Hepatocyte (in vitro differentiated cells): ENCODE results near the gene SDSL. TPM values are rescaled to one million over a fixed set of nuclear protein-coding genes. Genes with fewer than 3 reads are reported as not detected.
A peak's percentile ranks its signal among the peaks of the same experiment; 100 is the strongest.

Experiments
- DNase-seq: peaks from one replicate; pipeline ENCODE4 v3.0.0-alpha.2; 2016; ENCODE audit warnings: low spot score
- H2AFZ ChIP-seq: fragments of 200-600 bp; sonication (generic); 2 replicates; pipeline ENCODE4 v1.6.0; 2016; ENCODE audit warnings: antibody characterized with exemption, mild to moderate bottlenecking
- H3K27ac ChIP-seq: fragments of 200-600 bp; sonication (generic); 2 replicates; pipeline ENCODE4 v1.5.1; 2016; ENCODE audit warnings: mild to moderate bottlenecking
- H3K27me3 ChIP-seq: fragments of 200-600 bp; sonication (generic); 2 replicates; pipeline ENCODE4 v1.6.1; 2016
- H3K36me3 ChIP-seq: fragments of 200-600 bp; sonication (generic); replicated peaks from 2 replicates; pipeline ENCODE4 v1.5.1; 2016; ENCODE audit warnings: low read depth; ENCODE audit not compliant: insufficient read depth
- H3K4me1 ChIP-seq: fragments of 200-600 bp; sonication (generic); 2 replicates; pipeline ENCODE4 v1.5.1; 2016; ENCODE audit warnings: mild to moderate bottlenecking, moderate library complexity; ENCODE audit not compliant: insufficient read depth
- H3K4me2 ChIP-seq: fragments of 200-600 bp; sonication (generic); 2 replicates; pipeline ENCODE4 v1.6.0; 2016
- H3K4me3 ChIP-seq: fragments of 200-600 bp; sonication (generic); 2 replicates; pipeline ENCODE4 v1.5.1; 2016; ENCODE audit warnings: mild to moderate bottlenecking
- H3K79me2 ChIP-seq: fragments of 200-600 bp; sonication (generic); 2 replicates; pipeline ENCODE4 v1.6.0; 2017; ENCODE audit warnings: mild to moderate bottlenecking
- H3K9me2 ChIP-seq: fragments of 200-600 bp; sonication (generic); replicated peaks from 2 replicates; pipeline ENCODE4 v1.6.0; 2017; ENCODE audit warnings: mild to moderate bottlenecking; ENCODE audit not compliant: insufficient read depth
- H3K9me3 ChIP-seq: fragments of 200-600 bp; sonication (generic); 2 replicates; pipeline ENCODE4 v1.5.1; 2016; ENCODE audit warnings: low read depth, mild to moderate bottlenecking
- H4K20me1 ChIP-seq: fragments of 200-600 bp; sonication (generic); 2 replicates; pipeline ENCODE4 v1.6.0; 2016; ENCODE audit warnings: mild to moderate bottlenecking; ENCODE audit not compliant: insufficient read depth, poor library complexity, severe bottlenecking
- CTCF ChIP-seq: fragments of 200-600 bp; sonication (generic); IDR thresholded peaks from 2 replicates; pipeline ENCODE4 v1.5.1; 2016; ENCODE audit warnings: antibody characterized with exemption, mild to moderate bottlenecking; ENCODE audit not compliant: poor library complexity
- EZH2 ChIP-seq: fragments of 200-600 bp; sonication (generic); IDR thresholded peaks from 2 replicates; pipeline ENCODE4 v1.6.1; 2016; ENCODE audit warnings: antibody characterized with exemption, mild to moderate bottlenecking, borderline replicate concordance
- EZH2phosphoT487 ChIP-seq: fragments of 200-600 bp; sonication (generic); IDR thresholded peaks from one replicate; pipeline ENCODE4 v1.6.1; 2018; ENCODE audit warnings: antibody characterized with exemption, mild to moderate bottlenecking, low read depth, moderate library complexity; ENCODE audit not compliant: unreplicated experiment, severe bottlenecking
- WGBS: methylation state at CpG from one replicate; pipeline ENCODE4 v1.1.6; 2016; ENCODE audit warnings: low lambda C conversion rate; ENCODE audit errors: missing lambda C conversion rate; 5-methylcytosine and 5-hydroxymethylcytosine counted together
- polyA plus RNA-seq: library from polyadenylated mRNA; unstranded; fragments of >200 nt; fragmentation: Nextera tagmentation; extraction: Ambion mirVana; gene quantifications from 2 replicates; pipeline ENCODE4 v1.2.1, GENCODE V29; 2016
- total RNA-seq: library from RNA; depleted of rRNA; stranded (reverse); fragments of >200 nt; gene quantifications from 2 replicates; pipeline ENCODE4 v1.2.3, GENCODE V29; 2014

Gene SDSL
- total and polyA plus RNA-seq, 2 experiments from 2014 or later: 10.3 to 26.7 TPM

GRCh38 chr12:113457185-113457584 is 35.0 kb downstream of the SDSL start:
- H2AFZ ChIP-seq: no peak overlapping the region
- H3K4me2 ChIP-seq: no peak overlapping the region
- no peak for DNase-seq
- H4K20me1 ChIP-seq: no peaks in the 10 kb centered on the region
- no peaks in the 10 kb centered on the region for H3K9me2 ChIP-seq
- 71% methylated on average over 10 of the region's 10 CpGs for WGBS
- H3K27me3 ChIP-seq: peaks cover 57% of the 10 kb centered on the region
- H3K4me3 ChIP-seq: no peak overlapping the region
- H3K79me2 ChIP-seq: no peaks in the 10 kb centered on the region
- no peak overlapping the region for H3K27ac ChIP-seq
- no peaks in the 10 kb centered on the region for H3K4me1 ChIP-seq
- no peaks in the 10 kb centered on the region for H3K36me3 ChIP-seq
- H3K9me3 ChIP-seq: no peaks in the 10 kb centered on the region
- no peak for TF ChIP-seq EZH2
- TF ChIP-seq EZH2phosphoT487: no peak
- no peak for TF ChIP-seq CTCF

GRCh38 chr12:113457710-113458109 is 35.5 kb downstream of the SDSL start:
- no peaks in the 10 kb centered on the region for H3K36me3 ChIP-seq
- no peak overlapping the region for H3K27ac ChIP-seq
- no peak overlapping the region for H2AFZ ChIP-seq
- H3K4me1 ChIP-seq: peaks cover 3% of the 10 kb centered on the region
- no peaks in the 10 kb centered on the region for H3K9me3 ChIP-seq
- WGBS: 66% methylated on average over 4 of the region's 4 CpGs
- peaks cover 58% of the 10 kb centered on the region for H3K27me3 ChIP-seq
- no peak overlapping the region for H3K4me2 ChIP-seq
- no peaks in the 10 kb centered on the region for H3K9me2 ChIP-seq
- no peaks in the 10 kb centered on the region for H4K20me1 ChIP-seq
- no peak overlapping the region for H3K4me3 ChIP-seq
- DNase-seq: no peak
- TF ChIP-seq CTCF (no peak), EZH2 (no peak), EZH2phosphoT487 (no peak)
- H3K79me2 ChIP-seq: no peaks in the 10 kb centered on the region

GRCh38 chr12:113459981-113460380 is 37.8 kb downstream of the SDSL start:
- no peaks in the 10 kb centered on the region for H3K79me2 ChIP-seq
- H3K9me2 ChIP-seq: no peaks in the 10 kb centered on the region
- H3K27me3 ChIP-seq: peaks cover 78% of the 10 kb centered on the region
- H3K9me3 ChIP-seq: no peaks in the 10 kb centered on the region
- no peak overlapping the region for H3K27ac ChIP-seq
- no peaks in the 10 kb centered on the region for H3K36me3 ChIP-seq
- no peaks in the 10 kb centered on the region for H4K20me1 ChIP-seq
- no peak overlapping the region for H3K4me3 ChIP-seq
- peaks cover 9% of the 10 kb centered on the region for H3K4me1 ChIP-seq
- TF ChIP-seq CTCF (no peak), EZH2phosphoT487 (no peak), EZH2 (no peak)
- H2AFZ ChIP-seq: no peak overlapping the region
- DNase-seq: no peak
- WGBS: 60% methylated on average over 4 of the region's 4 CpGs
- H3K4me2 ChIP-seq: no peak overlapping the region

GRCh38 chr12:113461666-113462065 is 39.5 kb downstream of the SDSL start:
- DNase-seq: no peak
- WGBS: 23% methylated on average over 5 of the region's 5 CpGs
- Histone ChIP-seq H3K79me2 (no peaks in the 10 kb centered on the region), H3K9me3 (no peaks in the 10 kb centered on the region), H3K4me2 (no peak overlapping the region), H3K4me1 (peaks cover 9% of the 10 kb centered on the region), H3K27ac (no peak overlapping the region), H4K20me1 (no peaks in the 10 kb centered on the region), H2AFZ (no peak overlapping the region), H3K27me3 (peaks cover 89% of the 10 kb centered on the region), H3K4me3 (no peak overlapping the region), H3K36me3 (no peaks in the 10 kb centered on the region), H3K9me2 (no peaks in the 10 kb centered on the region)
- peak; percentile 32 for TF ChIP-seq CTCF
- no peak for TF ChIP-seq EZH2phosphoT487
